Measurements from ENCODE around the gene HIVEP3.

GRCh38 chr1:41844781-41845272, 73.9 kb downstream of the HIVEP3 start:
- TF ChIP-seq CTCF (IDR thresholded peaks at IDR 0.05), result no peak
- no peak for TF ChIP-seq EZH2 (IDR thresholded peaks at IDR 0.05; ENCODE audit: borderline replicate concordance, insufficient read depth, low read depth, low read length, poor library complexity, severe bottlenecking)
